PC-9 (cell line): ENCODE results near the gene TOX2.

Experiments used
- EZH2 ChIP-seq: fragments of 200-600 bp; sonication (generic); IDR thresholded peaks from 2 replicates; pipeline ENCODE4 v1.8.0; 2017; ENCODE audit warnings: antibody characterized with exemption, low read depth
- TF ChIP-seq, protein P1 (sequence below): fragments of 200-600 bp; sonication (generic); conservative IDR thresholded peaks from 2 replicates; pipeline ENCODE4 v1.6.1; 2017; ENCODE audit warnings: mixed run types, antibody characterized with exemption, mild to moderate bottlenecking, moderate library complexity

DNA sequence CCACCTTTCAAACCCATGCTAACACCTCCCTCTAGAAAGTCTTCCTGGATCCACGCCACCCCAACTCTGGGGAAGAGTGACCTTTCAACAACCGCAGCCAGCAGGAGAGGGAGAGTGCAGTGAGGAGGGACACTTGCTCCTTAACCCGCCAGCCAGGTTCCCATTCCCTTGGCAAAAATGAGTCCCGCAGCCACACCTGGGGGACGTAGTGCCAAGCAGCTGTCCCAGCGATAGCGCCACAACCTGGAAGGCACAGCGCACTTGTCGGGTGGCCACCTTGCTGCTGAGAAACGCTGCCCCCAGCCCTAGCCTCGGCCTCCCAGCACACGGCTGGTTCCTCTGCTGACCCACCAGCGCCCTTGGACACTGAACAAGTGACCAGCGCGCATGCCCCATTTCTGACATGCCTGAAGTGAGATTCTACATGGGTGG is 153.0 kb downstream of the TOX2 start:
- TF ChIP-seq, protein P1, sequence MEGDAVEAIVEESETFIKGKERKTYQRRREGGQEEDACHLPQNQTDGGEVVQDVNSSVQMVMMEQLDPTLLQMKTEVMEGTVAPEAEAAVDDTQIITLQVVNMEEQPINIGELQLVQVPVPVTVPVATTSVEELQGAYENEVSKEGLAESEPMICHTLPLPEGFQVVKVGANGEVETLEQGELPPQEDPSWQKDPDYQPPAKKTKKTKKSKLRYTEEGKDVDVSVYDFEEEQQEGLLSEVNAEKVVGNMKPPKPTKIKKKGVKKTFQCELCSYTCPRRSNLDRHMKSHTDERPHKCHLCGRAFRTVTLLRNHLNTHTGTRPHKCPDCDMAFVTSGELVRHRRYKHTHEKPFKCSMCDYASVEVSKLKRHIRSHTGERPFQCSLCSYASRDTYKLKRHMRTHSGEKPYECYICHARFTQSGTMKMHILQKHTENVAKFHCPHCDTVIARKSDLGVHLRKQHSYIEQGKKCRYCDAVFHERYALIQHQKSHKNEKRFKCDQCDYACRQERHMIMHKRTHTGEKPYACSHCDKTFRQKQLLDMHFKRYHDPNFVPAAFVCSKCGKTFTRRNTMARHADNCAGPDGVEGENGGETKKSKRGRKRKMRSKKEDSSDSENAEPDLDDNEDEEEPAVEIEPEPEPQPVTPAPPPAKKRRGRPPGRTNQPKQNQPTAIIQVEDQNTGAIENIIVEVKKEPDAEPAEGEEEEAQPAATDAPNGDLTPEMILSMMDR = no peak
- TF ChIP-seq EZH2 = no peak
